Liver (tissue), 9 donors: Measurements from ENCODE around the gene CLN6. TPM values are rescaled to one million over a fixed set of nuclear protein-coding genes. Genes with fewer than 3 reads are reported as not detected.

Experiments
- DNase-seq: peaks from one replicate; pipeline ENCODE4 v3.0.0-alpha.2; 2017; ENCODE audit warnings: low spot score
- H3K27ac ChIP-seq, 2 donors: one replicate each; pipeline ENCODE4 v1.7.0; 2013; ENCODE audit warnings: inconsistent platforms in 2 of 2, low read length in 2 of 2, control low read depth in 1 of 2, low read depth in 1 of 2, mild to moderate bottlenecking in 1 of 2
- H3K27me3 ChIP-seq, 4 donors: one replicate each; pipeline versions ENCODE4 v1.6.1 to v1.7.0; 2013; ENCODE audit warnings: low read length in 3 of 4, inconsistent platforms in 1 of 4, mild to moderate bottlenecking in 1 of 4, moderate library complexity in 1 of 4; ENCODE audit not compliant: control insufficient read depth in 4 of 4, insufficient read depth in 4 of 4
- H3K36me3 ChIP-seq, 4 donors: one replicate each; pipeline versions ENCODE4 v1.6.1 to v1.7.0; 2013; ENCODE audit warnings: low read length in 3 of 4, mild to moderate bottlenecking in 3 of 4, low read depth in 1 of 4, moderate library complexity in 1 of 4; ENCODE audit not compliant: control insufficient read depth in 4 of 4, insufficient read depth in 3 of 4
- H3K4me1 ChIP-seq, 4 donors: one replicate each; pipeline versions ENCODE4 v1.6.1 to v1.7.0; 2013; ENCODE audit warnings: low read length in 3 of 4, mild to moderate bottlenecking in 3 of 4, moderate library complexity in 1 of 4; ENCODE audit not compliant: control insufficient read depth in 4 of 4, insufficient read depth in 4 of 4
- H3K4me3 ChIP-seq, 3 donors: one replicate each; pipeline versions ENCODE4 v1.6.1 to v1.7.0; 2013; ENCODE audit warnings: low read length in 3 of 3, control low read depth in 1 of 3, low read depth in 1 of 3, mild to moderate bottlenecking in 1 of 3
- H3K9ac ChIP-seq, 2 donors: one replicate each; pipeline ENCODE4 v1.7.0; 2013; ENCODE audit warnings: low read length in 2 of 2, mild to moderate bottlenecking in 2 of 2, moderate library complexity in 2 of 2, control low read depth in 1 of 2, low read depth in 1 of 2
- H3K9me3 ChIP-seq, 4 donors: one replicate each; pipeline versions ENCODE4 v1.6.1 to v1.7.0; 2013; ENCODE audit warnings: low read length in 3 of 4; ENCODE audit not compliant: control insufficient read depth in 4 of 4
- EGR1 ChIP-seq, 2 donors: IDR thresholded peaks; 2 replicates each; pipeline ENCODE4 v1.6.1; 2016 to 2018; ENCODE audit warnings: antibody characterized with exemption in 2 of 2, low read depth in 2 of 2
- FOXA2 ChIP-seq: IDR thresholded peaks from 2 replicates; pipeline ENCODE4 v1.6.1; 2016; ENCODE audit warnings: antibody characterized with exemption
- GABPA ChIP-seq, 2 donors: IDR thresholded peaks in 1 of 2; conservative IDR thresholded peaks in 1 of 2; 2 replicates each; pipeline ENCODE4 v1.6.1; 2016; ENCODE audit warnings: antibody characterized with exemption in 2 of 2, mild to moderate bottlenecking in 1 of 2, moderate library complexity in 1 of 2
- HNF4A ChIP-seq, 2 donors: conservative IDR thresholded peaks; 2 replicates each; pipeline ENCODE4 v1.6.1; 2016; ENCODE audit warnings: antibody characterized with exemption in 2 of 2, mild to moderate bottlenecking in 2 of 2
- NR2F2 ChIP-seq: IDR thresholded peaks from 2 replicates; pipeline ENCODE4 v1.6.1; 2016; ENCODE audit warnings: antibody characterized with exemption
- RAD21 ChIP-seq, 2 donors: IDR thresholded peaks; 2 replicates each; pipeline ENCODE4 v1.6.1; 2016; ENCODE audit warnings: antibody characterized with exemption in 2 of 2, mild to moderate bottlenecking in 2 of 2
- RXRA ChIP-seq, 2 donors: IDR thresholded peaks; 2 replicates each; pipeline ENCODE4 v1.6.1; 2017 to 2018; ENCODE audit warnings: antibody characterized with exemption in 2 of 2, mild to moderate bottlenecking in 1 of 2
- TAF1 ChIP-seq: conservative IDR thresholded peaks from 2 replicates; pipeline ENCODE4 v1.6.1; 2016; ENCODE audit warnings: antibody characterized with exemption, mild to moderate bottlenecking
- WGBS: extraction: QIAGEN DNeasy Blood & Tissue Kit; methylation state at CpG from one replicate; pipeline ENCODE4 v1.1.7; 2013; 5-methylcytosine and 5-hydroxymethylcytosine counted together
- polyA plus RNA-seq, 2 donors: library from polyadenylated mRNA; stranded (reverse) in 1 of 2; unstranded in 1 of 2; fragments of 200-250 nt in 1 of 2; fragments of >200 nt in 1 of 2; fragmentation: Nextera tagmentation in 1 of 2; extraction: Ambion mirVana in 1 of 2; gene quantifications; one replicate each; pipeline versions ENCODE4 v1.2.1 to v1.2.3, GENCODE V29; 2013 to 2015
- total RNA-seq, 2 donors: library from RNA; depleted of rRNA; stranded (reverse); fragments of >200 nt; gene quantifications; one replicate each; pipeline ENCODE4 v1.2.3, GENCODE V29; 2014
- TF ChIP-seq, protein P1 (sequence below): IDR thresholded peaks from 2 replicates; pipeline ENCODE4 v1.6.1; 2016; ENCODE audit warnings: antibody characterized with exemption, mild to moderate bottlenecking
- TF ChIP-seq, protein P2 (sequence below): fragments of 150-350 bp; IDR thresholded peaks from 2 replicates; pipeline ENCODE4 v1.5.1; 2017; ENCODE audit warnings: improper control_type of control experiment, low read depth, low read length; ENCODE audit not compliant: missing input control
- donor health status: healthy.
- donor health status: healthy.
- donor health status: healthy.
- donor health status: healthy.
- donor health status: healthy.

Gene CLN6
- total and polyA plus RNA-seq, 4 donors: 7.2 to 21.2 (median 15.4) TPM

DNA sequence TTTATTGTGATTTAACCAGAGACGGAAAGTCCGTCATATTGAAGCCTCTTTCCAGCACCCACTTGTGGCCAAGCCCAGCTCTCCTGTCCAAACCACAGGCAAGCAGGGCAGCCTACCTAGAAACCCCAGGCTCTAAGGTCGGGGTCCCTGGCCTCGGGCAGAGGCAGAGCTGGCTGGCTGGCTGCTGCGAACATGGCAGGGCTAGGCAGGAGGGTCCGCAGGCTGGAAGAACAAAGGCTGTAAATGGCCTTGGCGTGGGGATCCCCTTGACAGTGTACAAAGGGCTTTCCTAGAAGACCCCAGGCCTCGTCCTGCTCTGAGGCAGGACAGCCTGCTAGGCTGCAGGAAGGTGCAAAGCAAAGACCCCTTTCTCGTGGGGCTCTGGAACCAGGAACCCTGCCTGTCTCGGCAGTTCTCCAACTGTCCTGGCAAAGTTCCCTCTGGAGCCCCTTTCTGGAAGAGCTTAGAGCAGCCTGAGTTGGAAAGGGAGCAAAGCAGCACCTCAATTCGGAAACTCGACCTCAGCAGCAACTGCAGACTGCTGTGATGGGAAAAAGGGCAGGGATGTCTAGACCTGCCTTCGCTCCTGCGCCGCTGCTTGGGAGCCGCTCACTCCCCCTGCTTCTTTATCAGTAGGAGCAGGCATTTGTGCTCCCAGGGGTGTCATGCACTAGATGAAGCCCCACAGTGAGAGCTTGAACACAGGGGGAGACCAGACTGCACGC lies 32.9 kb downstream of the CLN6 start:
- peaks cover 0 to 21% (median 9%) of the 10 kb centered on the region in 4 donors for H3K4me1 ChIP-seq
- H3K4me3 ChIP-seq: no peak overlapping the region
- DNase-seq: no peak
- WGBS: 95% methylated on average over 17 of the region's 17 CpGs
- TF ChIP-seq HNF4A (conservative IDR thresholded peaks at IDR 0.05) (no peak), FOXA2 (no peak), EGR1 (IDR thresholded peaks at IDR 0.05; ENCODE audit: low read depth in 2 of 2) (no peak), GABPA (IDR thresholded peaks at IDR 0.05 in 1 of 2, conservative IDR thresholded peaks at IDR 0.05 in 1 of 2) (no peak)
- no peak overlapping the region for H3K9ac ChIP-seq
- H3K9me3 ChIP-seq: no peaks in the 10 kb centered on the region
- peaks cover 2 to 6% (median 5%) of the 10 kb centered on the region in 4 donors for H3K36me3 ChIP-seq
- no peaks in the 10 kb centered on the region for H3K27me3 ChIP-seq
- no peak overlapping the region for H3K27ac ChIP-seq

DNA sequence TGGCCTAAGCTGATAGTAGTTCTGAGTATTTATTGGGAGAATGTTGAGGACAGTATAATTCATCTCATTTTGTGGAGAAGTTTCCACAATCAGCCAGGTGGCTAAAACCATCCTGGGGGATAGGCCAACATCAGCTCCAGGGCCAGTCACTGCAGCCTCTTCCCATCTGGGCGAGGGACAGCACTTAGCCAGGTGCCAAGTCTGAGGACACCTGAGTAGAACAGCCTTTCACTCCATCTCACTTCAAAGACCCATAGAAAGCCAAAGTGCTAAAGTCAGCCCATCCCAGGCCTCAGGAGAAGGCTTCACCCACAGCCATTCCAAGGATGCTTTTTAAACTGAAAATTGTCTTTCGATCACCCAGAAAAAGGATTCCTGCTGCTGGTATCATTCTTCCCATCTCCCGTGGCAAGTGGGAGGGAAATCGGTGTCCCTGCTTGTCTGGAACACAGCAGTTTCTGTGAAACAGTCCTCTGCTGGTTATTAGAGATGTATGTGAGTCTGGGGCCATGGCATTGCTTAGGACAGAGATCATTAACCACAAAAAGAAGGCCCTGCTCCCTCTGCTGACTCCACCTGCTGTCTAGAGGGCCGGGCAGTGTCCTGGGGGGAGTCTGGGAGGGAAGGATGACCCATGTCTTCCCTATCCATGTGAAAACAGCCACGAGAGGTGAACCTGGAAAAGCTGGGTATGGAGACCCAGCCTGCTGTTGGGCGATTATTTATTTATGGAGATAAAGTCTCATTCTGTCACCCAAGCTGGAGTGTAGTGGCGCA lies 34.0 kb downstream of the CLN6 start:
- H3K27ac ChIP-seq: no peak overlapping the region
- peaks cover 2 to 7% (median 6%) of the 10 kb centered on the region in 4 donors for H3K36me3 ChIP-seq
- 92% methylated on average over 8 of the region's 8 CpGs for WGBS
- no peak for DNase-seq
- no peak overlapping the region for H3K9ac ChIP-seq
- no peak overlapping the region for H3K4me3 ChIP-seq
- peaks cover 0 to 21% (median 7%) of the 10 kb centered on the region in 4 donors for H3K4me1 ChIP-seq
- no peak for TF ChIP-seq TAF1
- TF ChIP-seq, protein P1, sequence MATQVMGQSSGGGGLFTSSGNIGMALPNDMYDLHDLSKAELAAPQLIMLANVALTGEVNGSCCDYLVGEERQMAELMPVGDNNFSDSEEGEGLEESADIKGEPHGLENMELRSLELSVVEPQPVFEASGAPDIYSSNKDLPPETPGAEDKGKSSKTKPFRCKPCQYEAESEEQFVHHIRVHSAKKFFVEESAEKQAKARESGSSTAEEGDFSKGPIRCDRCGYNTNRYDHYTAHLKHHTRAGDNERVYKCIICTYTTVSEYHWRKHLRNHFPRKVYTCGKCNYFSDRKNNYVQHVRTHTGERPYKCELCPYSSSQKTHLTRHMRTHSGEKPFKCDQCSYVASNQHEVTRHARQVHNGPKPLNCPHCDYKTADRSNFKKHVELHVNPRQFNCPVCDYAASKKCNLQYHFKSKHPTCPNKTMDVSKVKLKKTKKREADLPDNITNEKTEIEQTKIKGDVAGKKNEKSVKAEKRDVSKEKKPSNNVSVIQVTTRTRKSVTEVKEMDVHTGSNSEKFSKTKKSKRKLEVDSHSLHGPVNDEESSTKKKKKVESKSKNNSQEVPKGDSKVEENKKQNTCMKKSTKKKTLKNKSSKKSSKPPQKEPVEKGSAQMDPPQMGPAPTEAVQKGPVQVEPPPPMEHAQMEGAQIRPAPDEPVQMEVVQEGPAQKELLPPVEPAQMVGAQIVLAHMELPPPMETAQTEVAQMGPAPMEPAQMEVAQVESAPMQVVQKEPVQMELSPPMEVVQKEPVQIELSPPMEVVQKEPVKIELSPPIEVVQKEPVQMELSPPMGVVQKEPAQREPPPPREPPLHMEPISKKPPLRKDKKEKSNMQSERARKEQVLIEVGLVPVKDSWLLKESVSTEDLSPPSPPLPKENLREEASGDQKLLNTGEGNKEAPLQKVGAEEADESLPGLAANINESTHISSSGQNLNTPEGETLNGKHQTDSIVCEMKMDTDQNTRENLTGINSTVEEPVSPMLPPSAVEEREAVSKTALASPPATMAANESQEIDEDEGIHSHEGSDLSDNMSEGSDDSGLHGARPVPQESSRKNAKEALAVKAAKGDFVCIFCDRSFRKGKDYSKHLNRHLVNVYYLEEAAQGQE: no peak
- no peaks in the 10 kb centered on the region for H3K27me3 ChIP-seq
- no peaks in the 10 kb centered on the region for H3K9me3 ChIP-seq

DNA sequence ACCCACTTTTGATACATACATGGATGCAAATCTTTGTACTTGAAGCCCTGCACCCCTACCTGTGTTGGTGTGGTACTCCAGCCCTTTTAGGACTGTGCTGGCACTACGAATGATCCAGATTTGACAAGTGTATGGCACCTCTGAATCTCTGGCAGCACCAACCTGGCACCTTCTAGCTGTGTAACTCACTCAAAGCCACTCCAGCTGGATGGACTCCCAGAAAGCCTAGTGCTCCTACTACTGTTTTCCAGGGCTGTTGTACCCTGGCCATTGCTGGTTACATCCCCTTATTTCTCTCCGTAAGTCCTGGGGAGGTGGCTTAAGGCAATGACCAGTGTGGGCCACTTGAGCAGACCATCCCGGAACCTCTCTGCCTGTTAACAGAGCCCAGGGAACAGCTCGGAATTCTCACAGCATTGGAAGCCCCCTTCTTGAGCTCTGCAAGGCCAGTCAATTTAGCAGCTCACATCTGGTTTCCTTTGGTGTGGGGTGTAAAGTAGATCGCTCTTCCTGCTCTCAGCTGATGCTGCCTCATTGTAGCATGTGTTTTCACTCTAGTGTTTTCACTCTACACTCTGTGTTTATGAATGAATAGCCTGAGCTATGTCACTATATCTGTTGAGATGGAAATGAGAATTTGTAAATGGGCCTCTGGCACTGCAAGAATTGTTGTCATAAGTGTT lies 36.6 kb downstream of the CLN6 start:
- Histone ChIP-seq H3K4me3 (no peak overlapping the region), H3K4me1 (peaks cover 0 to 30% (median 13%) of the 10 kb centered on the region in 4 donors), H3K27me3 (no peaks in the 10 kb centered on the region), H3K36me3 (peaks cover 2 to 7% (median 6%) of the 10 kb centered on the region in 4 donors), H3K9ac (no peak overlapping the region), H3K27ac (no peak overlapping the region), H3K9me3 (no peaks in the 10 kb centered on the region)
- WGBS: 85% methylated on average over 5 of the region's 5 CpGs
- TF ChIP-seq RAD21 (IDR thresholded peaks at IDR 0.05): no peak
- TF ChIP-seq NR2F2: no peak
- no peak for TF ChIP-seq TAF1
- TF ChIP-seq HNF4A (conservative IDR thresholded peaks at IDR 0.05): no peak
- no peak for TF ChIP-seq RXRA (IDR thresholded peaks at IDR 0.05)
- TF ChIP-seq, protein P2, sequence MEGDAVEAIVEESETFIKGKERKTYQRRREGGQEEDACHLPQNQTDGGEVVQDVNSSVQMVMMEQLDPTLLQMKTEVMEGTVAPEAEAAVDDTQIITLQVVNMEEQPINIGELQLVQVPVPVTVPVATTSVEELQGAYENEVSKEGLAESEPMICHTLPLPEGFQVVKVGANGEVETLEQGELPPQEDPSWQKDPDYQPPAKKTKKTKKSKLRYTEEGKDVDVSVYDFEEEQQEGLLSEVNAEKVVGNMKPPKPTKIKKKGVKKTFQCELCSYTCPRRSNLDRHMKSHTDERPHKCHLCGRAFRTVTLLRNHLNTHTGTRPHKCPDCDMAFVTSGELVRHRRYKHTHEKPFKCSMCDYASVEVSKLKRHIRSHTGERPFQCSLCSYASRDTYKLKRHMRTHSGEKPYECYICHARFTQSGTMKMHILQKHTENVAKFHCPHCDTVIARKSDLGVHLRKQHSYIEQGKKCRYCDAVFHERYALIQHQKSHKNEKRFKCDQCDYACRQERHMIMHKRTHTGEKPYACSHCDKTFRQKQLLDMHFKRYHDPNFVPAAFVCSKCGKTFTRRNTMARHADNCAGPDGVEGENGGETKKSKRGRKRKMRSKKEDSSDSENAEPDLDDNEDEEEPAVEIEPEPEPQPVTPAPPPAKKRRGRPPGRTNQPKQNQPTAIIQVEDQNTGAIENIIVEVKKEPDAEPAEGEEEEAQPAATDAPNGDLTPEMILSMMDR: no peak
- no peak for DNase-seq
